HG02973 (cell line): ENCODE results near the gene PPP6R2.

Experiments
- ATAC-seq: cut with Tn5 transposase; IDR thresholded peaks from one replicate; pipeline ENCODE4 v1.9.1; 2021; ENCODE audit warnings: moderate library complexity; ENCODE audit not compliant: unreplicated experiment

PPP6R2 gene

GRCh38 chr22:50482107-50483074 is 139.3 kb downstream of the PPP6R2 start:
- ATAC-seq: no peak

- no peak for ATAC-seq
These were observed 140.0 kb downstream of the PPP6R2 start for GRCh38 chr22:50483106-50483505.

DNA sequence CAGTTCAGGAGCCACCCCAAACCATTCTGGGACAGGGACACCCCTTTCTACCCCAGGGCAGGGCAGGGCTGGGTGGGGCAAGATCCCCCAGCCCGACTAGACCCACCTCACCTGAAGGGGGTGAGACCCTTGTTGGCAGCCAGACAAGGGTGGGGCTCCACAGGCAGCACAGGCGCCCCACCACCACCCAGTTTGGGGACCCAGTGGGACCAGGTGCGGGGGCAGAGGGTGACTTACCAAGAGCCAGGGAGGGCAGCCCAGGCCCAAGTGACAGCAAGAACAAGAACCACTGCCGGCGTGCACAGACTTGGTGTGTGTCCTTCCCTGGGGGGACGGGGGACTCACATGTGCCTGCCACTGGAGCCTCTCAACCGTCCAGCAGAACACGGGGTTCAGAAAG is 140.4 kb downstream of the PPP6R2 start:
- no peak for ATAC-seq

DNA sequence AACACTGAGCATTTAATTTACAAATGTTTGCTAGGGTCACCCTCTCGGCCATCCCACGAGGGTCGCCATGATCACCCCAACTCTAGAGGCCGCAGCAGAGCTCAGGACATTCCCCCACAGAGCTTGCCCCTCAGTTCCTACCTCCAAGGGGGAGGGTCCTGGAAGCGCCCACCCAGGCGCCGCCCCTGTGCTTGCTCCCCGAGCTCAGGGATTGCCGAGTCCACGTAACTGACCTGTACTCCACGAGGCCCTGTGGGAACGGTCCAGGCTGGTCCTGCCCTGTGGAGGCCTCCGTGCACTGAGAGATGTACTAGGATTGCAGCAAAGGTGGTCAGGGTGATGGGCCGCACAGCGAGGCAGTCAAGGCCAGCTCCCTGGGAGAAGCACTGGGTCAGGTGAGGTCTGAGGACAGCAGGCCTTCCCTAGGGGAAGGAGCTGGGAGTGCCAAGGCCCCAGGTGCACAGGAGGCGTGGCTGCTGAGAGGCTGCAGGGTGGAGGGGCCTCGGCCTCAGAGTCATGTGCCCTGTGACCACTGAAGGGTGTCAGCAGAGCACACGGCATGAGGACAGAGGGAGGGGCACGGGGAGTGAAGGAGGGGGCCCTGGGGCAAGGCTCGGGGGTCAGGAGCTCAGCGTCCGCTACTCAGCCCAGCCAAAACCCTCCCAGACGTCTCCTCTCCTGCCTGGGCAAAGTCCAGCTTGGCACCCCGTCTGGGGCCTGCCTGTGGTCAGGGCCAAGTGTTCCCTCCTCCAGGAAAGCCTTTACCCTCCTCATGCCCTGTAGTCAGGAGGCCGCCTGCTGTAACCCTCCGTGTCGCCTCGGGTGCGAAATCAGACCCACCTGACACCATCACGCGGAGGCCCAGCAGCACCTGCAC is 141.1 kb downstream of the PPP6R2 start:
- no peak for ATAC-seq

GRCh38 chr22:50485221-50486131 is 142.3 kb downstream of the PPP6R2 start:
- no peak for ATAC-seq

- no peak for ATAC-seq
These were observed 143.6 kb downstream of the PPP6R2 start, which contains the start of gene MIOX for GRCh38 chr22:50486561-50487289. MIOX (plus strand) TSS chr22:50486859; CDS start chr22:50486898, 39 bp downstream.

DNA sequence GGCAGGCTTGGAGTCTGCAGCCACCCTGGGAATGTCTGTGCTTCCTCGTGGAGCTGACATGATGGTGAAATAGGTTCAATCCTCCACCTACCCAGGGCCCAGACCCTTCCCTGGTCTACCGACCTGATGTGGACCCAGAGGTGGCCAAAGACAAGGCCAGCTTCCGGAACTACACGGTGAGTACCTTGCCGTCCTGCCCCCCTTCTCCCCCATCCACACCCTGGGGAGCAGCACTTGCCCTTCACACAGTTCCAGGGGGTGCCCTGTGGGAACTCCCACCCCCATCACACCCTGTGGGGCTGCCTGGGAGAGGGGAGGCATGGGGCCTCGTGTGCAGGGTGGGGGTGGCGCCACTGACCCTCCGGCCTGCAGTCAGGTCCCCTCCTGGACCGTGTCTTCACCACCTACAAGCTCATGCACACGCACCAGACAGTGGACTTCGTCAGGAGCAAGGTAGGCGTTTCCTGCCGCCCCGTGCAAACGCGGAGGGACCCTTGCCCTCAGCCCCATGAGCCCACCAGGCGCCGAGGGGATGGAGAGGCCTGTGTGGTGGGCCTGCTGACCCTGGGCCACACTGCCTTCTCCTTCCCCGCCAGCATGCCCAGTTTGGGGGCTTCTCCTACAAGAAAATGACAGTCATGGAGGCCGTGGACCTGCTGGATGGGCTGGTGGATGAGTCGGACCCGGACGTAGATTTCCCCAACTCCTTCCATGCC is 144.3 kb downstream of the PPP6R2 start:
- ATAC-seq: no peak

- no peak for ATAC-seq
These were observed 145.0 kb downstream of the PPP6R2 start for GRCh38 chr22:50488006-50488677.

- ATAC-seq: no peak
These were observed 145.8 kb downstream of the PPP6R2 start for GRCh38 chr22:50488886-50489285.

DNA sequence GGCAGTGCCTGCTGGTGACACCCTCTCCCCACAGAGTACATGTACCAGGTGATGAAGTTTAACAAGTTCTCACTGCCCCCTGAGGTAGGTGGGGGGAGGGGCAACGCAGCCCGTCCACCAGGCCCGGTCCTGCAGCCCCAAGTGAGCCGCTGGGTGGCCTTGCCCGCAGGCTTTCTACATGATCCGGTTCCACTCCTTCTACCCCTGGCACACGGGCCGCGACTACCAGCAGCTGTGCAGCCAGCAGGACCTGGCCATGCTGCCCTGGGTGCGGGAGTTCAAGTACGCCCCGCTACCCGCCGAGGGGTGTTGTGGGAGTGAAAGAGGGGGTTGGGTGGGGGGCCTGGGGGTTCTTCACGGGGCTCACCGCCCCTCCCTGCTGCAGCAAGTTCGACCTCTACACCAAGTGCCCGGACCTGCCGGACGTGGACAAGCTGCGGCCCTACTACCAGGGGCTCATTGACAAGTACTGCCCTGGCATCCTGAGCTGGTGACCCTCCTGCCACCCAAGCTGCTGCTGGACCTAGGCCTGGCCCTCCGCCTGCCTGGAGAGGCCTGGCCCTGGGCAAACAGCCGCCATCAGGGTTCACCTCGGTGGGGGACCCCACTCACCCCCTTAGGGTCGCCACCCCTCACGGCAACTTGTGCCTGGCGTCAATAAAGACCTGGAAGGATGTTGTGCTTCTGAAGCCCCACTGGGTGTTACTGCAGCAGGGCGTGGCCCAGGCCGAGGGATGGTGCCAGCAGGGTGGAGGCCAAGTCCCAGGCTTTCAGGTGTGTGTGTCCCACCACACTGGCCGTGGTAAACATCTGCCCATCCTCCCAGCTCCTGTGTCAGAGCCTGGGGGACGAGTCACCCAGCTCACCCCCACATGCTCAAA is 146.5 kb downstream of the PPP6R2 start:
- no peak for ATAC-seq

DNA sequence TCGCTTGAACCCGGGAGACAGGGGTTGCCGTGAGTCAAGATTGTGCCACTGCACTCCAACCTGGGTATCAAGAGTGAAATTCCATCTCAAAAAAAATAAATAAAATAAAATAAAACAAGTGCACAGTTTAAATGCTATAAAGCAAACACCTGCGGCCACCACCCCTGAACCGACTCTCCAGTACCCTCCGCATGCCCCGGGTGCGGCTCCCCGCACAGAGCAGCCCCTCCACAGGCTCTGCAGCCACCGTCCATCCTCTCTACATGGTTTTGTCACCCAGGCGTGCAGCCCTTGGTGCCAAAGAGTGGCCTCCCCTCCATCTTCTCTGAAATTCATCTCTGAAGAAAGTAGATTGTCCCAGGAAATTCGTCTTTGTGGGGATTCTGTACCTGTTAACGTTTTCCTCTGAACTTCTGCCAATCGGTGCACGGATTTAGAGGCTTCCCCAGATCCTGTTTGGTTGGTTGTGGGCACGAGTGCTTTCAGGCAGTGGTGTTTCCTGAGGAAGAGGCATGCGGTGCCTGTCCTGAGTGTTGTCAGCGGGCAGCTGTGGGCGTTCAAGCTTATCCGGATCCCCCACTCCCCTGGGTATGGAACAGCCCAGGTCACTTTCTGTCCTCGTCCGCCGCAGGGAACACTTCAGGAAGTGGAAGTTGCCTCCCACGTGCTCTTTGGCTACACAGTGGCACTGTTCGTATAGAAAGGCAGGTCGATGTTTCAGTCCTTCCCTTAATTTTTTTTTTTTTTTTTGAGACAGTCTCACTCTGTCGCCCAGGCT is 147.6 kb downstream of the PPP6R2 start:
- ATAC-seq: no peak
